Right kidney (tissue), 9 donors: Measurements from ENCODE around the gene PPM1G.
A peak's percentile ranks its signal among the peaks of the same experiment; 100 is the strongest.
"Not testable (repeated sequence)": the region's sequence is repeated elsewhere in the genome, so short reads cannot be mapped to it uniquely, and the experiment has no call there.

Experiments used
- DNase-seq: peaks from one replicate; pipeline ENCODE4 v3.0.0-alpha.2; 2016
- long read RNA-seq, 8 donors: transcript quantifications; one replicate each; lab custom pipeline, GENCODE V29; 2026

PPM1G gene, protein sequence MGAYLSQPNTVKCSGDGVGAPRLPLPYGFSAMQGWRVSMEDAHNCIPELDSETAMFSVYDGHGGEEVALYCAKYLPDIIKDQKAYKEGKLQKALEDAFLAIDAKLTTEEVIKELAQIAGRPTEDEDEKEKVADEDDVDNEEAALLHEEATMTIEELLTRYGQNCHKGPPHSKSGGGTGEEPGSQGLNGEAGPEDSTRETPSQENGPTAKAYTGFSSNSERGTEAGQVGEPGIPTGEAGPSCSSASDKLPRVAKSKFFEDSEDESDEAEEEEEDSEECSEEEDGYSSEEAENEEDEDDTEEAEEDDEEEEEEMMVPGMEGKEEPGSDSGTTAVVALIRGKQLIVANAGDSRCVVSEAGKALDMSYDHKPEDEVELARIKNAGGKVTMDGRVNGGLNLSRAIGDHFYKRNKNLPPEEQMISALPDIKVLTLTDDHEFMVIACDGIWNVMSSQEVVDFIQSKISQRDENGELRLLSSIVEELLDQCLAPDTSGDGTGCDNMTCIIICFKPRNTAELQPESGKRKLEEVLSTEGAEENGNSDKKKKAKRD
- long read RNA-seq, donor 1, transcript PPM1G-201 (10 exons, 2,311 nt): major isoform, 13 of 65 reads
- long read RNA-seq, donor 1, partial matches to known transcripts: 52 of 65 reads
- long read RNA-seq, donor 1, other reads (novel, unspliced or antisense): 0 of 65 reads
- long read RNA-seq, donor 2, partial matches to known transcripts: 18 of 21 reads
- long read RNA-seq, donor 2, other reads (novel, unspliced or antisense): 0 of 21 reads
- long read RNA-seq, donor 3, transcript PPM1G-201 (10 exons, 2,311 nt): major isoform, 6 of 14 reads
- long read RNA-seq, donor 3, partial matches to known transcripts: 8 of 14 reads
- long read RNA-seq, donor 3, other reads (novel, unspliced or antisense): 0 of 14 reads
- long read RNA-seq, donor 4, transcript PPM1G-201 (10 exons, 2,311 nt): major isoform, 10 of 33 reads
- long read RNA-seq, donor 4, partial matches to known transcripts: 23 of 33 reads
- long read RNA-seq, donor 4, other reads (novel, unspliced or antisense): 0 of 33 reads
- long read RNA-seq, donor 5, transcript PPM1G-201 (10 exons, 2,311 nt): major isoform, 17 of 50 reads
- long read RNA-seq, donor 5, partial matches to known transcripts: 33 of 50 reads
- long read RNA-seq, donor 5, other reads (novel, unspliced or antisense): 0 of 50 reads
- long read RNA-seq, donor 6, transcript PPM1G-201 (10 exons, 2,311 nt): major isoform, 6 of 104 reads
- long read RNA-seq, donor 6, partial matches to known transcripts: 97 of 104 reads
- long read RNA-seq, donor 6, other reads (novel, unspliced or antisense): 0 of 104 reads
- long read RNA-seq, donor 7, transcript PPM1G-201 (10 exons, 2,311 nt): major isoform, 13 of 119 reads
- long read RNA-seq, donor 7, partial matches to known transcripts: 106 of 119 reads
- long read RNA-seq, donor 7, other reads (novel, unspliced or antisense): 0 of 119 reads
- long read RNA-seq, donor 8, transcript PPM1G-201 (10 exons, 2,311 nt): major isoform, 21 of 41 reads
- long read RNA-seq, donor 8, partial matches to known transcripts: 20 of 41 reads
- long read RNA-seq, donor 8, other reads (novel, unspliced or antisense): 0 of 41 reads

DNA sequence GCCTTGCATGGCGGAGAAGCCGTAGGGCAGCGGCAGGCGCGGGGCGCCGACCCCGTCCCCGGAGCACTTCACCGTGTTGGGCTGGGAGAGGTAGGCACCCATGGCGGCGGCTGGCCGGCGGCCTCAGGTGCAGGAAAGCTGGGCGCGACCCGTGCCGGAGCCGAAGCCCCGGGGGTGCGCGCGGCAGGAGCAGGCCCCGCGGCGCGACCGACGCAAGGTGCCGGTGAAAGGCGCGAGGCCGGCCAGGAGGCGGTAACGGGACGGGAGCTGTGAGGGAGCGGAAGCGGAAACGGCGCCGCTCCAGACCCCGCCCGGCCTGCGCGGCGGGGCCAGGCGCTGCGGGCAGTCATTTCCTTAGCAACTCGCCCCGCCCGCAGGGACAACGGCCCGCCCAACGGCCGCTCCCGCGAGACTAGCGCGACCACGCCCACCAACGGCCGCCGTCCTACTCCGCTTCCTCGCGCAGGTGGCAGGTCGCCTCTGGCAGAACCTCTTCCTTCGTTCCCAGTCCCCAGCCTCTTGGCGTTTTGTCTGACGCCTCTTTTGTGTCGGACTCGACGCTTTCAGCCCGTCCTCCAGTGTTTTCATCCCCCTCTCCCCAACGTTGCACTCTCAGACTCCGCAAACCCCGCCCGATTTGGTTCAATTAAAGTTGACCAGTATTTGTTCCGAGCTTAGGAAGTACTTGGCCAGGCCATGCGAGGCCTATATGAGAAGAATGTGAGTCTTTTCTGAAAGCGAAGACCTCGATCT lies at the start of gene PPM1G:
Gene PPM1G (minus strand): TSS at position 271 of the 753 bp plus-strand sequence. CDS start 169 bp downstream, at position 102.
- DNase-seq: peak; percentile 94

DNA sequence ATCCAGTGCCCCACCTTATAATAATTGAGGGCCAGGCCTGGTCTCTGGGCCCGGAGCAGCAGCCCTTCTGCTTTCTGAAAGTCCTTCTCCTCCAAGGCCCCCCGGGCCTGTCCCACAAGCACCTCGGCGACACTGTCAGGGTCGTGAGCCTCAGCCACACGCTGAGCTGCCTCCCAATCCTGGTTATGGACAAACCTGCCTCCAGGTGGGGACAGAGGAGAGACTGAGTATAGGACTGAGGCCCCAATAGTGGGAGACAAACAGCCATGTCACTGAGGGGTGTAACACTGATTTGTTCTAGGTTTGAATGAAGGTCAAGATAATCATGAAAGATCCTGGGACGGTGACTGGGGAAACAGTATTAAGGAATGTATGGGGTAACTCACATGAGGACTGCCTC lies 44.6 kb upstream of the PPM1G start:
- DNase-seq: no peak

DNA sequence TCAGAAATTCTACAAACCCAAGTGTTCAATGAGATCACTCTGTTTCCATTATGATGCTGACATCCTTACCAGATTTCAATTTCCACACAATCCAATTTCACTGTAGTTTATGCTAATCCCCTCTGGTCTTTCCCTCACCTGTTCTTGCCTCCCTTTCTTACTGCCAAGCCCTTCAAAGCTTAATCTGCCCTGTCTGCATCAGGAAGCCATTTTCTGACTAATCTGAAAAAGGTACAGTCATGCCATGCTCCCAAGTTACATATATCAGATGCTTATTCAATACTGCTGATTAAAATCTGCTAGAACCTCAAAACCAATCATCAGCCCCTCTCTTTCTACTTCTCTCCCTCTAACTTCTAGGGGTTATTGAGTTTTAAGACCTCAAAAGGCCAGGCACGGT lies 41.7 kb upstream of the PPM1G start:
- no peak for DNase-seq

DNA sequence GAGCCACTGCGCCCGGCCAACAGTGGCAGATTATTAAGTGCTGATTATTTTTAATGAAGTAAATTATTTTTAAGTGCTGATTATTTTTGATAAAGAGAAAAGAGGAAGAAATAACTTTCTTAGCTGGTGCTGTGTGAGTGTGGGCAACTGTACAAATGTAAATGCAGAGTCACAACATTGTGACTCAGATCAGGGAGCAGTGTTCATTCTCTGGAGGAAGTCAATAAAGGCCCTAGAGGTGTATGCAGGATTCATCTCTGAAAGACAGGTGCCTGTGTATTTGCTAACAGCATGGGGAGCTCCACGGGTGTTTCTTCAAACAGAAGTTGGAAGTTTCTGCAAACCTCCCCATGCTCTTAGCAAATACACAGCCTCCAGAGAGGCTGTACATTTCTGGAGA lies 39.0 kb upstream of the PPM1G start:
- no peak for DNase-seq

DNA sequence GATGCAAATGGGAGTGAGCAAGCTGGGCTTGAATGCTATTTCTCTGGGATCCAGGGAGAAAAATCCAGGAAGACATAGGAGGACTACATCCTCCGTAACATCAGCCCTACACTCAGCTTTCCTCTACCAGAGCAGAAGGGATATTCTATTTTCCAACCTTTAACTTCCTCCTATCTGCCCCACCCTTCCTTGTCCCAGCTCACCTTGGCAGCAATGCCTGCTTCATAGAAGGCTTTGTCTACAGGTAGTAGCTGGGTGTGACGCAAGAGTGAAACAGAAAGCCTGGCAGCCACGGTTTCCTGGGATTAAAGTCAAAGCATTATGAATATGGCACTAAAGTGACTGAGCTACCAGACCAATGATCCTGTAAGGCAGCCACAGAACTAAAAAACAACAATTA lies 36.7 kb upstream of the PPM1G start:
- DNase-seq: no peak

DNA sequence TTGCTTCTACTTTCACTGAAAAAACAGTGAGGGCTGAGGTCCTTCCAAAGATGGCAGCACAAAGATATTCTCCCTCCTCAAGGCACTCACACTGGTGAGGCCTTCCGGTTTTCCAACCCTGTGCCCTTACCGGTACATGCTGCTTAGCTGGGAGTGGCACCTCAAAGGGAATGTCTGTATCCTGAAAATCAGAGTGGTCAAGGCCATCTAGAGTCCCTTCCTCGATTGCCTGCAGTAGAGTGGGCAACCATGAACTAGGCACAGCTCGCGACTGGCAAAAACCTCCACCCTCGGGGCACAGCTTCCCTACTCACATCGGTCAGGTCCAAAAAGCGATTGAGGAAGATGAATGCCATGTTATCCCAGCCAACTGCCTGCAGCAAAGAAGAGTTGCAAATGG lies 36.2 kb upstream of the PPM1G start:
- no peak for DNase-seq

DNA sequence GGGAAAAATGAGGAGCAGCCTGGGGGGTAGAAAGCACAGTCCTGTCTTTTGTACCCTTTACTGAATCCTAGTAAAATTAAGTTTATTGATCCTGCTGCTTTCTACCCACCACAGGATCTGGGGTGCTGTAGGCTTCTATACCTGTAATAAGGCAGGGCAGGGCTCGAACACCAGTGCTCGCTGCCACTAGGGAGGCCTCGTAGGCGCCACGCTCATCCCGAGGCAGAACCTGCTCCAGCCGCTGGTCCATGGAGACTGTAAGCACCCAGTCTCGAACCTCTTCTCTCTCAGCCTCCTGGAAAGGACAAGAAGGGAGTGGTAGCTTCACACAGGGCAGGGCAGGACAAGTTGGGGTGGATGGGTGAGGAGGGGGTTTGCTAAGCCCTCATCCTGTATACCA lies 35.8 kb upstream of the PPM1G start:
- DNase-seq: no peak

DNA sequence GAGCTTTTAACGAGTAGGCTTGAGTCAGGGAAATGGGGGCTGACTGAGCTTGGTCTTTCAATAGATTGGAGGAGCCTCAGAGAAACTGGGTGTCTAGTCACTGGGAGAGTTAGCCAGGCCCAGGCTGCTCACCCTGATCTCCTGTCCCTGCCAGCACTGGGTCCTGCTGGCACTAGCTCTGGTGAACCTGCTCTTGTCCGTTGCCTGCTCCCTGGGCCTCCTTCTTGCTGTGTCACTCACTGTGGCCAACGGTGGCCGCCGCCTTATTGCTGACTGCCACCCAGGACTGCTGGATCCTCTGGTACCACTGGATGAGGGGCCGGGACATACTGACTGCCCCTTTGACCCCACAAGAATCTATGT lies 33.5 kb upstream of the PPM1G start:
- no peak for DNase-seq

DNA sequence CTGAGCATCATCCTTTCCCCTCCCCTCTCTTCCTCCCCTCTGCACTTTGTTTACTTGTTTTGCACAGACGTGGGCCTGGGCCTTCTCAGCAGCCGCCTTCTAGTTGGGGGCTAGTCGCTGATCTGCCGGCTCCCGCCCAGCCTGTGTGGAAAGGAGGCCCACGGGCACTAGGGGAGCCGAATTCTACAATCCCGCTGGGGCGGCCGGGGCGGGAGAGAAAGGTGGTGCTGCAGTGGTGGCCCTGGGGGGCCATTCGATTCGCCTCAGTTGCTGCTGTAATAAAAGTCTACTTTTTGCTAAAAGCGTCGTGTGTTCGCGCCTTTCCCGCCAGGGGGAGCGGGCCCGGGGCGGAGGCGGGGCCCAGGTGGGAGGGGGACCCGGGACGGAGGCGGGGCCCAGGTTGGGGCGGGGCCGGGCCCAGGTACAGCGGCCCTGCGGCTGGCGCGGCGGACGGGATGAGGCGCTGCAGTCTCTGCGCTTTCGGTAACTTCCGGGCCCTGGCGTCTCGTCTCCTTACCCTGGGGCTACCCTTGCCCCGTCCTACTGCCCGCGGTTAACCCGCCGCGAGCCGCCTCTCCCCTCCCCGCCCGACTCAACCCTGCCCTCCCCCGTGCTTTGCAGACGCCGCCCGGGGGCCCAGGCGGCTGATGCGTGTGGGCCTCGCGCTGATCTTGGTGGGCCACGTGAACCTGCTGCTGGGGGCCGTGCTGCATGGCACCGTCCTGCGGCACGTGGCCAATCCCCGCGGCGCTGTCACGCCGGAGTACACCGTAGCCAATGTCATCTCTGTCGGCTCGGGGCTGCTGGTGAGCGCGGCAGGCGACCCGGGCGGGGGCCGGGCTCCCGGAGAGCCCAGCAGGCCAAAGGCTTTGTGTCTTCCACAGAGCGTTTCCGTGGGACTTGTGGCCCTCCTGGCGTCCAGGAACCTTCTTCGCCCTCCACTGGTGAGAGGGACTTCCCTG lies 32.8 kb upstream of the PPM1G start, which contains the start of gene KRTCAP3:
Gene KRTCAP3 (plus strand): TSS at position 424 of the 962 bp plus-strand sequence. CDS start 32 bp downstream, at position 456.
- peak; percentile 47 for DNase-seq

DNA sequence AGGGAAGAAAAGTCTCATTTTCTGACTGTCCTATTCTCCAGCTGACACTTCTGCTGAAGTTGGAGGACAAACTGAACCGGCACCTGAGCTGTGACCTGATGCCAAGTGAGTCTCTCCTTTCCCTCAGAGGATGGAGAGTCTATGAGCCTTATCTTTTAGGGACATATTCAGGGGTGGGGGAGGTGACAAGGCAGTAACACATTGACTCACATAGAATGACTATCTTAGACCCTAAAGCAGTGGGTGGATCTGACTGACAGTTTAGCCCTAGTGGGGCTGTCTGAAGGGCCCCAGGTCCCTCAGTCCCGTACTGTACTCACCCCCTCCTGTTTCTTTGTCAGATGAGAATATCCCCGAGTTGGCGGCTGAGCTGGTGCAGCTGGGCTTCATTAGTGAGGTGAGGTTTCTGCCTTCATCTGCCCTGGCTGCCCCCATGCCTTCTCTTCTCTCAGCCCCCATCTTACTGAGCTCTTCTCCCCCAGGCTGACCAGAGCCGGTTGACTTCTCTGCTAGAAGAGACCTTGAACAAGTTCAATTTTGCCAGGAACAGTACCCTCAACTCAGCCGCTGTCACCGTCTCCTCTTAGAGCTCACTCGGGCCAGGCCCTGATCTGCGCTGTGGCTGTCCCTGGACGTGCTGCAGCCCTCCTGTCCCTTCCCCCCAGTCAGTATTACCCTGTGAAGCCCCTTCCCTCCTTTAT lies 32.0 kb upstream of the PPM1G start:
- DNase-seq: peak; percentile 23

DNA sequence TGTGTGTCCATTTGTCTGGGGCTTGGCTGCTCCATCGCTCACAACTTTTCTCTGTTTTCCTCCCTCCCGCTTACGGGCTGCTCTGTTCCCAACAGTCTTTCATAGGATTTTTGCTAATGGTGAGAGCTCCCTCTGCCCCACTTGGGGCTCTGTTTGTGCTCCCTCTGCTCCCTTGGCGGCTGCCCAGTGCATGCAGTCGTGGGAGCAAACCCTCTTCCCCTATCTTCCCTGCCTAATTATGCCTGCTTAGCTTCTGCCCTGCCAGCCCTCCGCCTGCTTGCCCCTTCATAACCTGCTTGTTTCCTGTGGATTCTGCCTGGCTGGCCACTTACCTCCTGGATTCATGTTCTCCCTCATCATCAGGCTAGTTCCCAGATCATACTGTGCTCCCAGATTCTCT lies 26.2 kb upstream of the PPM1G start:
- DNase-seq: no peak

DNA sequence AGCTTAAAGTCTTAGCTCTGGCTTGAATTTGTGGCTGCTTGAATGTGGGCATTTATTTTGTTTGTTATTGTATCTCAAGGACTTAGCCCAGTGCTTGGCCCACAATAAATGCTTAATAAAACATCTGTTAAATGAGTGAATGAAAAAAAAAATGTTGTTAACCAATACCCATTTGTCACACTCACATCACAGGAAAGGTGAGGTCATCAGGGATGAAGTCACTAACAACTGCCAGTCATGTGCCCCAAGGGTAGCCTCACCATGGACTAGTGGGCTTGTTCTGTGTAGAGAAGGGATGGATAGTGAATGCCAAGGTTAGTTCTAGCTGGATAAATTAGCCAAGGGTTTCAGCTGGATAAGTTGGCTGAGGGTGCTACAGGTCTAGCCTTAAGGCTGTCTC lies 22.0 kb upstream of the PPM1G start:
- DNase-seq: no peak

DNA sequence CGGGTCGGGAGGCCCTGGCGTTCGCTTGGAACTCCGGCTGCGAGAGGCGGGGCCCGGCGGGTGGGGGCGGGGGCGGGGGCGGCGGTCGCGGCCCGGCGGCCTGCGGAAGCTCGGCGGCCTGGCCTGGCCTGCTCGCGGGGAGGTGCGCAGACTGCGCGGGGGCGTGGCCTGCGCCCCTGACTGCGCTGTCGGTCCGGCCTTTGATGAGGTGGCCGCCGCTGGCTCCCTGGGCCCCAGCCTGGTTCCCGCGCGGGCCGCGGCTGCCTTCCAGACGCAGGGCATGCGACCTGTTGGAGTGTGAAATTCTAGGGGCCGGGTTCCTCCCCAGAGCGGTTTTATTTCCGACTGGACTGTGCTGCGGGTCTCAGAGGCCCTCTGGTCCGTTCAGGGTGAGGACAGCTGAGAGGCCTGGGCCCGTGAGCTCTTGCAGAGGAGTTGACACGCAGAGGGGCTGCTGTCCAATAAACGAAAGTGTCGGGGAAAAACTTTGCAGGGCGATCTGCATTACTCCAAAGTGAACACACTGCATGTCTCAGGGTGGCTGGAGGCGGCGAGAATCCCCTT lies 19.7 kb upstream of the PPM1G start:
- DNase-seq: peak; percentile 93

DNA sequence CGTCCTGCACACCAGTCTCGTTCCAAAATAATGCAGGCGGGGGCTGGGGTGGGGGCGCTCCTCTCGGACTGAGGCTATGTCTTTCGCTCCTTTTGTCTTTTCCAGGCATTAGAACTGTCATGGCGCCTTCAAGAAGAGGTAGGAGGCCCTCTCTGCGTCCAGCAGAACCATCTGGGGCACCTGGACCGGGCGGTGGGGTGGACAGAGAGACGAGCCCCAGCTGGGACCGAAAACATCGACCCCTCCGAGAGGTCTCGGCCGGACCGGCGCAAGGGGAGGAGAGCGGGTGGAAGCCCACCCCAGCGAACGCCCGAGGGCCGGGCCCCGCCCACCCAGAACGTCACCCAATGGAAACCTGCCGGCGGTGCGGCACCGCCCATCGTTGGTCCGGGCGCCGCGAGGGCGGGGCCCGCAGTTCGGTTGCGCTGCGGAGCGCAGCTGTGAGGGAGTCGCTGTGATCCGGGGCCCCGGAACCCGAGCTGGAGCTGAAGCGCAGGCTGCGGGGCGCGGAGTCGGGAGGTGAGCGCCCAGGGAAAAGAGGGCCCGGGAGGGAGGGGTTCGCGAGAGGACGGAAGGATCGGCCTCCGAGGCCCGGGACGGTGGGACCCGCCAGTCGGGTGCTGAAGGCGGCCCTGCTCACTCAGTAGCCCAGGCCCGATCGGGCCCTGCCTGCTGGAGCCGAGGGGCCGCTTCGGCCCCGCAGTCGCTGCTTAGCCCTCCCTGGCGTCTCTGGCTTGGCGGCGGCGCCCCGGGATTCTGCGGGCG lies 19.0 kb upstream of the PPM1G start, which contains the start of gene NRBP1:
Gene NRBP1 (plus strand): TSS at position 419 of the 765 bp plus-strand sequence. CDS start 4,643 bp downstream, outside the sequence.
- DNase-seq: peak; percentile 99

DNA sequence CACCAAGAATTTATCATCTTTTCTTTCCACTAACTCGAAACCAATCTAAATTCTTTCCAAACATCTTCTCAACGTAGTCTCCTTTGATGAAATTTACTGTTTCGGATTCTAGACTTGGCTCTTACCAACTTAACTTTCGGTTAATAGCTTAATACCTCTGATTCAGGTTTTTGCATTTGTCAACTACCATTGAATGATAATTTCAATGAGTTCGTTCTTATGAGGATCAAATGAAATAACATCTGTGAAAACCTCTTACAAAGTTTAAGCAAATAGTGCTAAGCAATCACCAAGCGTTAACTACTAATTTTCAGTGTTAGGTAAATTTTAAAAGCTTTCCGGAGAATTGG lies 18.4 kb upstream of the PPM1G start:
- DNase-seq: no peak

DNA sequence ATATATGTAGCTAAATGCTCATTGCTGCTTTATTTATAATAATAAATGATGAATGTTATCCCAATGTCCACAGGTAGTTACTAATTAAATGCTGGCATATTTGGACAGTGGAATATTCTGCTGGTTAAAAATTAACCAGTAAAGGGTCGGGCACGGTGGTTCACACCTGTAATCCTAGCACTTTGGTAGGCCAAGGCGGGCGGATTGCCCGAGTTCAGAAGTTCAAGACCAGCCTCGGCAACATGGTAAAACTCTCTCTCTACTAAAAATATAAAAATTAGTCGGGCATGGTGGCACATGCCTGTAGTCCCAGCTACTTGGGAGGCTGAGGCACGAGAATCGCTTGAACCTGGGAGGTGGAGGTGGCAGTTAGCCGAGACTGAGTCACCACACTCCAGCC lies 15.6 kb upstream of the PPM1G start:
- DNase-seq: not testable (repeated sequence)

DNA sequence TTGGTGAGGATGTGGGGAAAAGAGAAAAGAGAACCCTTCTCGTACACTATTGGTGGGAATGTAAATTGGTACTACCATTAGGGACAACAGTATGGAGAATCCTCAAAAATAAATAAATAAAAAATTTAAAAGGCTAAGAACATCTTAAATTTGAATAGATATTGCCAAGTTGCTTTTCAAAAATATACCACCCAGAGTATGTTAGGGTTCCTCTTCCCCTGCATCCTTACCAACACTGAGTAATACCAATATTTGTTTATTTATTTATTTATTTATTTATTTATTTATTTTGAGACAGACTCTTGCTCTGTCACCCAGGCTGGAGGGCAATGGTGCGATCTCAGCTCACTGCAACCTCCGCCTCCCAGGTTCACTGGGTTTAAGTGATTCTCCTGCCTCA lies 13.6 kb upstream of the PPM1G start:
- DNase-seq: no peak
